ENCODE data around the gene USP35. TPM values are rescaled to one million over a fixed set of nuclear protein-coding genes. Genes with fewer than 3 reads are reported as not detected.

Gene USP35
- total RNA-seq, 2 donors from 2014 or later: 8.6 to 11.2 TPM

DNA sequence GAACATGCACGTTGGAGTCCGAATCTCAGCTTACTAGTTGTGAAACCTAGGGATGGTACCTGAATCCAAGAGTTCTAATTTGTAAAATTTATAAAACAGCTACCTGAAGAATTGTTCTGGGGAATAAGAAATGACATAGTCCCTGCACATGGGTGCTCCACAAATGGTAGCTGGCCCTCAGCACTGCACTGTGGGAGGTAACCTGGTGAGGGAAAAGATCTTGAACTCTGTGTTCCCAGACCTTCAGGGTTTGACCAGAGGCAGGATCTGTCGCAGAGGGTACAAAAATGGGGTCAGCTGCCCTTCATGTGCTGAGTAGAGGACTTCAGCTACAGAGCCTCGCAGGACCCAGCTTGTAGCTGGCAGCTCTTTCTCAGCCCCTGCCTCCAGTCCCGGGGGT lies 73.5 kb downstream of the USP35 start:
- WGBS, 2 experiments (ENCODE audit: insufficient coverage in 1 of 2, insufficient read length in 1 of 2): 92 to 100% methylated on average over 5 of the region's 5 CpGs
- Histone ChIP-seq H3K9ac (ENCODE audit: extremely low read depth, low read length, poor library complexity, severe bottlenecking) (no peak overlapping the region), H3K4me1 (ENCODE audit: control insufficient read depth, insufficient read depth, low read length) (peaks cover 3% of the 10 kb centered on the region), H3K9me3 (ENCODE audit: control insufficient read depth, low read length) (no peaks in the 10 kb centered on the region), H3K4me3 (ENCODE audit: low read length) (no peak overlapping the region), H3K27me3 (ENCODE audit: control insufficient read depth, insufficient read depth, low read length, poor library complexity, severe bottlenecking) (no peaks in the 10 kb centered on the region), H3K36me3 (ENCODE audit: control insufficient read depth, insufficient read depth, low read length) (no peaks in the 10 kb centered on the region), H3K27ac (ENCODE audit: low read depth, low read length) (no peak overlapping the region)
- H3K27me3 Mint-ChIP-seq (ENCODE audit: insufficient read depth): no peaks in the 10 kb centered on the region
- H3K4me1 Mint-ChIP-seq: peaks cover 16% of the 10 kb centered on the region
- no peaks in the 10 kb centered on the region for H3K9me3 Mint-ChIP-seq
- no peak overlapping the region for H3K4me3 Mint-ChIP-seq
- H3K36me3 Mint-ChIP-seq (ENCODE audit: low read depth): no peaks in the 10 kb centered on the region
- TF ChIP-seq, protein P1, sequence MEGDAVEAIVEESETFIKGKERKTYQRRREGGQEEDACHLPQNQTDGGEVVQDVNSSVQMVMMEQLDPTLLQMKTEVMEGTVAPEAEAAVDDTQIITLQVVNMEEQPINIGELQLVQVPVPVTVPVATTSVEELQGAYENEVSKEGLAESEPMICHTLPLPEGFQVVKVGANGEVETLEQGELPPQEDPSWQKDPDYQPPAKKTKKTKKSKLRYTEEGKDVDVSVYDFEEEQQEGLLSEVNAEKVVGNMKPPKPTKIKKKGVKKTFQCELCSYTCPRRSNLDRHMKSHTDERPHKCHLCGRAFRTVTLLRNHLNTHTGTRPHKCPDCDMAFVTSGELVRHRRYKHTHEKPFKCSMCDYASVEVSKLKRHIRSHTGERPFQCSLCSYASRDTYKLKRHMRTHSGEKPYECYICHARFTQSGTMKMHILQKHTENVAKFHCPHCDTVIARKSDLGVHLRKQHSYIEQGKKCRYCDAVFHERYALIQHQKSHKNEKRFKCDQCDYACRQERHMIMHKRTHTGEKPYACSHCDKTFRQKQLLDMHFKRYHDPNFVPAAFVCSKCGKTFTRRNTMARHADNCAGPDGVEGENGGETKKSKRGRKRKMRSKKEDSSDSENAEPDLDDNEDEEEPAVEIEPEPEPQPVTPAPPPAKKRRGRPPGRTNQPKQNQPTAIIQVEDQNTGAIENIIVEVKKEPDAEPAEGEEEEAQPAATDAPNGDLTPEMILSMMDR (conservative IDR thresholded peaks at IDR 0.05): no peak
- H3K27ac Mint-ChIP-seq: no peak overlapping the region
- DNase-seq: no peak

DNA sequence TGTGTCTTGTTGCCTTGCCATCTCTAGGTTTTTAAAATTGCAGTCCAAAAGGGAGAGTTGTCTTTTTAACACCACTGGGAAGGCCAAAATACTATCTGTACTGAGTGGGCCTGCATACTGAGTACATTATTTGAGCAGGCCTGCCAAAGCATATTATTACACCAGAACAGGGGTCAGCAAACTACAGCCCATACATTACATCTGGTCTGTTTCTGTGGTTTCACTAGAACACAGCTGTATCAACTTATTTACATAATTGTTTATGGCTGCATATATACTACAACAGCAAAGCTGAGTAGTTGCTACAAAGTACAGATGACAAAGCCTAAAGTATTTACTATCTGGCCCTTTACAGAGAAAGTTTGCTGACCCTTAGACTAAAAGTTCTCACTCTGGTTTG lies 74.0 kb downstream of the USP35 start:
- Histone ChIP-seq H3K9ac (ENCODE audit: extremely low read depth, low read length, poor library complexity, severe bottlenecking) (no peak overlapping the region), H3K36me3 (ENCODE audit: control insufficient read depth, insufficient read depth, low read length) (no peaks in the 10 kb centered on the region), H3K4me3 (ENCODE audit: low read length) (no peak overlapping the region), H3K9me3 (ENCODE audit: control insufficient read depth, low read length) (no peaks in the 10 kb centered on the region), H3K27me3 (ENCODE audit: control insufficient read depth, insufficient read depth, low read length, poor library complexity, severe bottlenecking) (no peaks in the 10 kb centered on the region), H3K4me1 (ENCODE audit: control insufficient read depth, insufficient read depth, low read length) (peaks cover 3% of the 10 kb centered on the region), H3K27ac (ENCODE audit: low read depth, low read length) (no peak overlapping the region)
- TF ChIP-seq, protein P1 (conservative IDR thresholded peaks at IDR 0.05): no peak
- Mint-ChIP-seq H3K27ac (no peak overlapping the region), H3K9me3 (no peaks in the 10 kb centered on the region), H3K36me3 (ENCODE audit: low read depth) (no peaks in the 10 kb centered on the region), H3K4me1 (peaks cover 16% of the 10 kb centered on the region), H3K4me3 (no peak overlapping the region), H3K27me3 (ENCODE audit: insufficient read depth) (no peaks in the 10 kb centered on the region)
- DNase-seq: no peak

Other genes starting within 250 kb of the USP35 start
- 10 to 100 TPM; 37.2 to 42.0 TPM for gene INTS4, start 194.3 kb upstream of the USP35 start, total RNA-seq
- gene KCTD14, start 165.6 kb upstream of the USP35 start, total RNA-seq: 10 to 100 TPM in 1 of 2 donors, 1 to 10 TPM in 1; 8.6 to 12.8 TPM
- gene THRSP, start 125.1 kb upstream of the USP35 start, total RNA-seq: not detected
- gene NDUFC2, start 109.1 kb upstream of the USP35 start, total RNA-seq: 100 to 1,000 TPM; 255 to 275 TPM
- gene ALG8, start 49.3 kb upstream of the USP35 start, total RNA-seq: 10 to 100 TPM; 72.1 to 81.4 TPM
- 1 to 10 TPM; 4.1 to 4.6 TPM for gene KCTD21, start 293 bp upstream of the USP35 start, total RNA-seq
- gene GAB2, start 228.9 kb downstream of the USP35 start, total RNA-seq: 10 to 100 TPM; 26.9 to 62.8 TPM